Osteocyte (in vitro differentiated cells): ENCODE measurements around the gene HPSE2. TPM values are rescaled to one million over a fixed set of nuclear protein-coding genes. Genes with fewer than 3 reads are reported as not detected.

Experiments used
- DNase-seq: peaks from one replicate; pipeline ENCODE4 v3.0.0; 2021; ENCODE audit warnings: mixed read lengths; ENCODE audit not compliant: unreplicated experiment; ENCODE audit errors: extremely low spot score
- H3K27ac Mint-ChIP-seq: one replicate; pipeline ENCODE4 v1.8.0; 2021; ENCODE audit warnings: mild to moderate bottlenecking, mixed read lengths; ENCODE audit not compliant: unreplicated experiment
- H3K27me3 Mint-ChIP-seq: one replicate; pipeline ENCODE4 v1.8.0; 2021; ENCODE audit warnings: mixed read lengths; ENCODE audit not compliant: unreplicated experiment
- H3K36me3 Mint-ChIP-seq: one replicate; pipeline ENCODE4 v1.8.0; 2021; ENCODE audit warnings: mixed read lengths; ENCODE audit not compliant: unreplicated experiment
- H3K4me1 Mint-ChIP-seq: one replicate; pipeline ENCODE4 v1.8.0; 2021; ENCODE audit warnings: mixed read lengths; ENCODE audit not compliant: unreplicated experiment
- H3K4me3 Mint-ChIP-seq: one replicate; pipeline ENCODE4 v1.8.0; 2021; ENCODE audit warnings: mild to moderate bottlenecking, moderate library complexity, mixed read lengths; ENCODE audit not compliant: unreplicated experiment
- H3K9me3 Mint-ChIP-seq: one replicate; pipeline ENCODE4 v1.8.0; 2021; ENCODE audit warnings: mixed read lengths; ENCODE audit not compliant: unreplicated experiment
- CTCF ChIP-seq: fragments of 200-600 bp; sonication (generic); IDR thresholded peaks from 2 replicates; pipeline ENCODE4 v1.5.0; 2021; ENCODE audit warnings: antibody characterized with exemption, mild to moderate bottlenecking, moderate library complexity
- total RNA-seq: library from RNA; stranded (reverse); gene quantifications from 2 replicates; pipeline ENCODE4 v1.2.1, GENCODE V29; 2021

HPSE2 gene
- total RNA-seq, 1 donor from 2014 or later = not detected

- no peak for TF ChIP-seq CTCF
- Mint-ChIP-seq H3K27me3 (no peaks in the 10 kb centered on the region), H3K36me3 (no peaks in the 10 kb centered on the region), H3K4me3 (no peak overlapping the region), H3K4me1 (no peaks in the 10 kb centered on the region), H3K9me3 (peaks cover 35% of the 10 kb centered on the region), H3K27ac (no peak overlapping the region)
- no peak for DNase-seq
Measured at GRCh38 chr10:99042051-99042771, 193.4 kb downstream of the HPSE2 start.

GRCh38 chr10:99041468-99041867, 194.2 kb downstream of the HPSE2 start:
- Mint-ChIP-seq H3K27ac (no peak overlapping the region), H3K4me1 (no peaks in the 10 kb centered on the region), H3K27me3 (no peaks in the 10 kb centered on the region), H3K4me3 (no peak overlapping the region), H3K9me3 (peaks cover 33% of the 10 kb centered on the region), H3K36me3 (no peaks in the 10 kb centered on the region)
- TF ChIP-seq CTCF = no peak
- DNase-seq = no peak

- no peak for TF ChIP-seq CTCF
- Mint-ChIP-seq H3K9me3 (peaks cover 4% of the 10 kb centered on the region), H3K4me1 (no peaks in the 10 kb centered on the region), H3K36me3 (no peaks in the 10 kb centered on the region), H3K4me3 (no peak overlapping the region), H3K27me3 (no peaks in the 10 kb centered on the region), H3K27ac (no peak overlapping the region)
- no peak for DNase-seq
Measured at GRCh38 chr10:99013885-99014284, 221.8 kb downstream of the HPSE2 start.

- no peaks in the 10 kb centered on the region for H3K27me3 Mint-ChIP-seq
- no peak for DNase-seq
- H3K36me3 Mint-ChIP-seq = no peaks in the 10 kb centered on the region
- H3K4me3 Mint-ChIP-seq = no peak overlapping the region
- H3K4me1 Mint-ChIP-seq = no peaks in the 10 kb centered on the region
- peaks cover 9% of the 10 kb centered on the region for H3K9me3 Mint-ChIP-seq
- no peak overlapping the region for H3K27ac Mint-ChIP-seq
- TF ChIP-seq CTCF = no peak
Measured at GRCh38 chr10:99010286-99010685, 225.4 kb downstream of the HPSE2 start.

- Mint-ChIP-seq H3K4me1 (no peaks in the 10 kb centered on the region), H3K36me3 (no peaks in the 10 kb centered on the region), H3K27ac (no peak overlapping the region), H3K4me3 (no peak overlapping the region), H3K27me3 (no peaks in the 10 kb centered on the region), H3K9me3 (peaks cover 18% of the 10 kb centered on the region)
- no peak for DNase-seq
- TF ChIP-seq CTCF = no peak
Measured at GRCh38 chr10:99008054-99008453, 227.6 kb downstream of the HPSE2 start.
